Esophagus (tissue), 2 donors: ENCODE measurements around the gene GATB. TPM values are rescaled to one million over a fixed set of nuclear protein-coding genes. Genes with fewer than 3 reads are reported as not detected.
"Not testable (repeated sequence)": the region's sequence is repeated elsewhere in the genome, so short reads cannot be mapped to it uniquely, and the experiment has no call there.

Source experiments
- H3K27ac ChIP-seq, 2 donors: one replicate each; pipeline ENCODE4 v1.5.1; 2013; ENCODE audit warnings: low read depth in 2 of 2, mild to moderate bottlenecking in 2 of 2, inconsistent platforms in 1 of 2, low read length in 1 of 2, moderate library complexity in 1 of 2
- H3K27me3 ChIP-seq, 2 donors: one replicate each; pipeline ENCODE4 v1.6.1; 2013; ENCODE audit warnings: low read length in 2 of 2, control low read depth in 1 of 2, mild to moderate bottlenecking in 1 of 2; ENCODE audit not compliant: insufficient read depth in 2 of 2, control insufficient read depth in 1 of 2
- H3K36me3 ChIP-seq, 2 donors: one replicate each; pipeline ENCODE4 v1.6.1; 2013; ENCODE audit warnings: low read length in 1 of 2; ENCODE audit not compliant: control insufficient read depth in 2 of 2, insufficient read depth in 2 of 2
- H3K4me1 ChIP-seq, 2 donors: one replicate each; pipeline ENCODE4 v1.6.1; 2013; ENCODE audit warnings: low read length in 1 of 2; ENCODE audit not compliant: control insufficient read depth in 2 of 2, insufficient read depth in 2 of 2
- H3K4me3 ChIP-seq, 2 donors: one replicate each; pipeline ENCODE4 v1.5.1; 2013; ENCODE audit warnings: low read length in 2 of 2, mild to moderate bottlenecking in 2 of 2, low read depth in 1 of 2, moderate library complexity in 1 of 2
- H3K9me3 ChIP-seq, 2 donors: one replicate each; pipeline ENCODE4 v1.6.1; 2013; ENCODE audit warnings: mild to moderate bottlenecking in 2 of 2, low read depth in 1 of 2, low read length in 1 of 2, moderate library complexity in 1 of 2; ENCODE audit not compliant: control insufficient read depth in 2 of 2, insufficient read depth in 1 of 2
- WGBS, 2 donors: extraction: QIAGEN DNeasy Blood & Tissue Kit; methylation state at CpG; one replicate each; pipeline ENCODE4 v1.1.7; 2013; 5-methylcytosine and 5-hydroxymethylcytosine counted together
- polyA plus RNA-seq, 2 donors: library from polyadenylated mRNA; stranded (reverse); fragments of 200-250 nt; gene quantifications; one replicate each; pipeline ENCODE4 v1.2.3, GENCODE V29; 2013
- donor health status: healthy with polysubstance abuse.
- donor health status: Bipolar disorder and iron deficiency.

The GATB gene
- polyA plus RNA-seq, 2 donors: 18.9 to 29.4 TPM

GRCh38 chr4:151743128-151743854 is 17.5 kb downstream of the GATB start:
- Histone ChIP-seq H3K27me3 (no peaks in the 10 kb centered on the region), H3K4me3 (no peak overlapping the region)
- 94 to 96% methylated on average over 3 of the region's 3 CpGs for WGBS, 2 donors

GRCh38 chr4:151738720-151739517 is 21.9 kb downstream of the GATB start:
- Histone ChIP-seq H3K4me1 (no peaks in the 10 kb centered on the region), H3K9me3 (peaks cover 4 to 5% of the 10 kb centered on the region in 2 donors), H3K27me3 (no peaks in the 10 kb centered on the region), H3K36me3 (peaks cover 0 to 2% of the 10 kb centered on the region in 2 donors), H3K4me3 (no peak overlapping the region), H3K27ac (no peak overlapping the region)
- whole genome bisulfite sequencing, 2 donors: 90 to 94% methylated on average over 8 of the region's 8 CpGs

More at GRCh38 chr4:151743128-151743854, 17.5 kb downstream of the GATB start:
- Histone ChIP-seq H3K36me3 (no peaks in the 10 kb centered on the region), H3K4me1 (no peaks in the 10 kb centered on the region), H3K9me3 (no peaks in the 10 kb centered on the region), H3K27ac (no peak overlapping the region)

GRCh38 chr4:151736852-151737251 is 24.0 kb downstream of the GATB start:
- not testable (repeated sequence) for H3K27ac ChIP-seq, H3K4me3 ChIP-seq, H3K36me3 ChIP-seq, H3K4me1 ChIP-seq, H3K27me3 ChIP-seq, H3K9me3 ChIP-seq
- WGBS, 2 donors: 96 to 98% methylated on average over 2 of the region's 2 CpGs

GRCh38 chr4:151736361-151736760 is 24.4 kb downstream of the GATB start:
- H3K4me3 ChIP-seq: no peak overlapping the region
- H3K27me3 ChIP-seq: no peaks in the 10 kb centered on the region
- peaks cover 0 to 2% of the 10 kb centered on the region in 2 donors for H3K36me3 ChIP-seq
- H3K9me3 ChIP-seq: peaks cover 4 to 5% of the 10 kb centered on the region in 2 donors
- H3K27ac ChIP-seq: no peak overlapping the region
- WGBS, 2 donors: 93 to 96% methylated on average over 1 of the region's 1 CpG
- no peaks in the 10 kb centered on the region for H3K4me1 ChIP-seq

DNA sequence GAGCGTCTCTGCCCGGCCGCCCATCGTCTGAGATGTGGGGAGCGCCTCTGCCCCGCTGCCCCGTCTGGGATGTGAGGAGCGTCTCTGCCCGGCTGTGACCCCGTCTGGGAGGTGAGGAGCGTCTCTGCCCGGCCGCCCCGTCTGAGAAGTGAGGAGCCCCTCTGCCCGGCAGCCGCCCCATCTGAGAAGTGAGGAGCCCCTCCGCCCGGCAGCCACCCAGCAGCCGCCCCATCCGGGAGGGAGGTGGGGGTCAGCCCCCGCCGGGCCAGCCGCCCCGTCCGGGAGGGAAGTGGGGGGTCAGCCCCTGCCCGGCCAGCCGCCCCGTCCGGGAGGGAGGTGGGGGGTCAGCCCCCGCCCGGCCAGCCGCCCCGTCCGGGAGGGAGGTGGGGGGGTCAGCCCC is 29.1 kb downstream of the GATB start:
- not testable (repeated sequence) for H3K36me3 ChIP-seq, H3K4me1 ChIP-seq, H3K9me3 ChIP-seq, H3K27ac ChIP-seq, H3K4me3 ChIP-seq, H3K27me3 ChIP-seq
- 95 to 100% methylated on average over 1 to 34 of the region's 34 CpGs for WGBS, 2 donors

GRCh38 chr4:151729731-151730559 is 30.9 kb downstream of the GATB start:
- Histone ChIP-seq H3K9me3 (no peaks in the 10 kb centered on the region), H3K27me3 (no peaks in the 10 kb centered on the region), H3K27ac (peak overlapping the region; percentile 42 to 67), H3K4me3 (no peak overlapping the region), H3K4me1 (peaks cover 0 to 2% of the 10 kb centered on the region in 2 donors), H3K36me3 (peaks cover 0 to 2% of the 10 kb centered on the region in 2 donors)
- WGBS, 2 donors: 56 to 73% methylated on average over 12 of the region's 12 CpGs

DNA sequence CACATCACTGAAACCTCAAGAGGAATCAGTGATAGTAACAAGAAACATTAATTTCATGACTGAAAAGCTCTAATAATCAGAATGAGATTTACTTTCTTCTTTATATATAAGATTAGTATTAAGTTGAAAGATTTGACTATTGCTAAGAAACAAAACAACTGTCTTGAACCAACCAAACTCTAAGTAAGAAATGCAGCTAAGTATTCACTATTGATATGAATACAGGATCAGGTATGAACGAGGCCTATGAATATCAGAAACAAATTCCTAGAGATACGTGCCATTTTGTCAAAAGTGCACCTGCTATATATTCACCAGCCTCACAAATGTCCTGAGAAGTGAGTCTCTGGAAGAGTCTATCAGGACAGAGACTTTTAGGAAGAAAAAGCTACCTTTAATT is 32.1 kb downstream of the GATB start:
- peaks cover 0 to 2% of the 10 kb centered on the region in 2 donors for H3K36me3 ChIP-seq
- 88 to 93% methylated on average over 2 of the region's 2 CpGs for WGBS, 2 donors
- no peaks in the 10 kb centered on the region for H3K9me3 ChIP-seq
- H3K4me1 ChIP-seq: peaks cover 0 to 2% of the 10 kb centered on the region in 2 donors
- no peaks in the 10 kb centered on the region for H3K27me3 ChIP-seq
- H3K27ac ChIP-seq: no peak overlapping the region
- H3K4me3 ChIP-seq: no peak overlapping the region

- H3K4me3 ChIP-seq: no peak overlapping the region
- H3K4me1 ChIP-seq: peaks cover 0 to 2% of the 10 kb centered on the region in 2 donors
- peaks cover 0 to 2% of the 10 kb centered on the region in 2 donors for H3K36me3 ChIP-seq
- no peaks in the 10 kb centered on the region for H3K9me3 ChIP-seq
- no peaks in the 10 kb centered on the region for H3K27me3 ChIP-seq
- H3K27ac ChIP-seq: no peak overlapping the region
- 48 to 61% methylated on average over 1 of the region's 1 CpG for WGBS, 2 donors
Observed at GRCh38 chr4:151728006-151728405, 32.8 kb downstream of the GATB start.

GRCh38 chr4:151727365-151727764 is 33.4 kb downstream of the GATB start:
- no peak overlapping the region for H3K27ac ChIP-seq
- peaks cover 0 to 2% of the 10 kb centered on the region in 2 donors for H3K4me1 ChIP-seq
- 82 to 90% methylated on average over 1 of the region's 1 CpG for WGBS, 2 donors
- H3K27me3 ChIP-seq: no peaks in the 10 kb centered on the region
- no peak overlapping the region for H3K4me3 ChIP-seq
- peaks cover 0 to 2% of the 10 kb centered on the region in 2 donors for H3K36me3 ChIP-seq
- no peaks in the 10 kb centered on the region for H3K9me3 ChIP-seq
